22Rv1 (cell line): ENCODE results near the gene PAK1IP1.

Source experiments
- ZFX ChIP-seq: fragments of 450-650 bp; IDR thresholded peaks from 2 replicates; pipeline ENCODE4 v1.6.1; 2017; ENCODE audit warnings: antibody characterized with exemption, borderline replicate concordance
- TF ChIP-seq, protein P1 (sequence below): fragments of 450-650 bp; IDR thresholded peaks from 2 replicates; pipeline ENCODE4 v1.5.1; 2017; ENCODE audit warnings: mild to moderate bottlenecking

DNA sequence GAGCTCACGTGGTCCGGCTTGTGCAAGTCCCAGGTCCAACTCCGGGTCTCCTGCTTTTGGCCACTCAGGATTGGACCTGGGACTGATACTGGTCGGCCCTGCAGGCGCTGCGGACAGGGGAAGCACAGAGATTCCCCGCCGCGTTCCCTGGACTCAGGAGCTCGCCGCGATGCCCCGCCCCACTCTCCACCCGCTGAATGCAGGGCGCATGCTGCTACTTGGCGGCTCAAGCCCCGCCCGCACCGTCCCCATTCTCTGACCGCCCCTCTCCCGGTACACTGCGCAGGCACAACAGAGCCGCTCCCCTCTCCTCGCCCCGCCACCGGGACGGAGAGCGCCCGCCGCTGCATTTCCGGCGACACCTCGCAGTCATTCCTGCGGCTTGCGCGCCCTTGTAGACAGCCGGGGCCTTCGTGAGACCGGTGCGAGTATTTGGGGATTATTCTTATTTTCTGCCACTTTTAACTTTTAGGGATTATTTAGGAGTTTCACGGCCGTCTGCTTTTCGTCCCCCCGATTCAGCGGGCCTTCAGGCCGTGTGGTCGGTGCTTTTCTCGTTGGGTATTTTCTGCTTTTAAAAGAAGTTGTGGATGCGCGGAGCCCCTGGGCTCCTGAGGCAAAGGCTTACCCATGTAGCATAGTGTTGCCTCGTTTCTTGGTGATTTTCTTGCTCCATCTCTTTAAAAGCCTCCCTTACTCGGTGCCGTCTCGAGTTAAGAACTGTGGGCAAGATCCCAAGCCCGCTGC is 28.2 kb downstream of the PAK1IP1 start, which contains the start of gene TMEM14C:
- TF ChIP-seq, protein P1, sequence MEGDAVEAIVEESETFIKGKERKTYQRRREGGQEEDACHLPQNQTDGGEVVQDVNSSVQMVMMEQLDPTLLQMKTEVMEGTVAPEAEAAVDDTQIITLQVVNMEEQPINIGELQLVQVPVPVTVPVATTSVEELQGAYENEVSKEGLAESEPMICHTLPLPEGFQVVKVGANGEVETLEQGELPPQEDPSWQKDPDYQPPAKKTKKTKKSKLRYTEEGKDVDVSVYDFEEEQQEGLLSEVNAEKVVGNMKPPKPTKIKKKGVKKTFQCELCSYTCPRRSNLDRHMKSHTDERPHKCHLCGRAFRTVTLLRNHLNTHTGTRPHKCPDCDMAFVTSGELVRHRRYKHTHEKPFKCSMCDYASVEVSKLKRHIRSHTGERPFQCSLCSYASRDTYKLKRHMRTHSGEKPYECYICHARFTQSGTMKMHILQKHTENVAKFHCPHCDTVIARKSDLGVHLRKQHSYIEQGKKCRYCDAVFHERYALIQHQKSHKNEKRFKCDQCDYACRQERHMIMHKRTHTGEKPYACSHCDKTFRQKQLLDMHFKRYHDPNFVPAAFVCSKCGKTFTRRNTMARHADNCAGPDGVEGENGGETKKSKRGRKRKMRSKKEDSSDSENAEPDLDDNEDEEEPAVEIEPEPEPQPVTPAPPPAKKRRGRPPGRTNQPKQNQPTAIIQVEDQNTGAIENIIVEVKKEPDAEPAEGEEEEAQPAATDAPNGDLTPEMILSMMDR = no peak
- no peak for TF ChIP-seq ZFX
